PC-9 (cell line): Measurements from ENCODE around the gene LAMB4.

ENCODE experiments used
- CTCF ChIP-seq: fragments of 200-600 bp; sonication (generic); conservative IDR thresholded peaks from 2 replicates; pipeline ENCODE4 v1.6.1; 2017; ENCODE audit warnings: mixed run types, antibody characterized with exemption, mild to moderate bottlenecking, moderate library complexity
- EZH2 ChIP-seq: fragments of 200-600 bp; sonication (generic); IDR thresholded peaks from 2 replicates; pipeline ENCODE4 v1.8.0; 2017; ENCODE audit warnings: antibody characterized with exemption, low read depth

DNA sequence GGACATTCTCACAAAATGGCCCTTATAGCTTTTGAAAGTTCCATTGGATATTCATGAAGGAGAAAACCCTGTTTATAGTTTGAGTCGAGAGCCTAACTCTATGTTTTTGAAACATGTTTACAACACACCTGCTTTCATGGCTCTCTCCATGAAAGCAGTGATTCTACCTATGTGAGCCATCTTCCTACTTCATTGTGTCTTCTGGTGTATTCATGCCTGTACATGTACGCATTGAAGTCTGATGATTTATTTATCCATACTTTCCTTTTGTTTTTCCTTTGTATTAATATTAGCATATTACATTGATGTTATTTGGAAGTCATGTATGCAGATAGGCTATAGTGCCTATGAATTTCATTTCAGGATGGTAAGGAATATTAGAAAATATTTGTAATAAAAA is 58.0 kb downstream of the LAMB4 start:
- TF ChIP-seq CTCF (no peak), EZH2 (no peak)
